Tongue (tissue), 2 donors: Measurements from ENCODE around the gene ZNF512. TPM values are rescaled to one million over a fixed set of nuclear protein-coding genes. Genes with fewer than 3 reads are reported as not detected.
"Not testable (repeated sequence)": the region's sequence is repeated elsewhere in the genome, so short reads cannot be mapped to it uniquely, and the experiment has no call there.

Experiments
- DNase-seq: peaks from one replicate; pipeline ENCODE4 v3.0.0-alpha.2; 2015
- total RNA-seq: library from RNA; depleted of rRNA; stranded (reverse); fragments of >200 nt; gene quantifications from one replicate; pipeline ENCODE4 v1.2.3, GENCODE V29; 2014

ZNF512 gene
- total RNA-seq, 1 donor from 2014 or later, result 62.3 TPM

DNA sequence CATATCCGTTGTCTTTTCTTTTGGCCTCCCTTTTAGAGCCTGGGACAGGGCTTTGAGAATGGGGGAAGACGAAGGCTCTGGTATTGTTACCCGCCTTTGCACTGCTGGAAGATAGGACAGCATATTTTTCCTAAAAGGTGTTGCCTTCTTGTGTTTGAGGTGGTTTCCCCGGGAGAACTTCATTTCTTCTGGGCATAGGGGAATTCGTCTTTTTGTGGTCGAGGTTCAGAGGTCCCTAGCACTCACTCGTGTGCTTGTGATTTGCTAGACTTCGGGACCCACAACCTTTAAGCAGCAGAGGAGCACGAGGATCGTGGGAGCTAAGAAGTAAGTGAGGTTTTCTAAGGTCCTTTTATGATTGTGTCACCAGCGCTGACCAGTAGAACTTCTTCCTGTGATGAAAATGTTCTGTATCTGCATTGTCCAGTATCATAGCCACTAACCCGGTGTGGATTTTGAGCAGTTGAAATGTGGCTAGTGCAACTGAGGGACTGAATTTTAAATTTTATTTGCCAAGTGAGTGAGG, 611 bp downstream of the ZNF512 start:
- DNase-seq, result peak; percentile 18

GRCh38 chr2:27584597-27584996, 1.8 kb downstream of the ZNF512 start:
- DNase-seq, result no peak

- DNase-seq, result no peak
Measured at GRCh38 chr2:27587025-27587424, 4.2 kb downstream of the ZNF512 start.

DNA sequence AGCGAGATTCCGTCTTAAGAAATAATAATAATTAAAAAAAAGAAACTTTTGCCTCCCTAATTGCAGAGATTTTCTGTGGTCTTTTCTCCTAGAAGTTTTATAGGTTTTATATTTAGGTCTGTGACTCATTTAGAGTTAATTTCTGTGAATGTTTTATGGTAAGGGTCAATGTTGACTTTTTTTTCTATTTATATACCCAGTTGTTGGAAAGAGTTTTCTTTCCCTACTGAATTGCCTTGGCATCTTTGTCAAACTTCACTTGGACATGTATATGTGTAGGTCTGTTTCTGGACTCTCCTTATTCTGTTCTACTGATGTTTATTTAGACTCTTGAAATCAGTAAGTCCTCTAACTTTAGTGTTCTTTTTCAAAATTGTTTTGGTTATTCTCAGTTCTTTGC, 5.5 kb downstream of the ZNF512 start:
- DNase-seq, result no peak

- no peak for DNase-seq
Measured at GRCh38 chr2:27591745-27592144, 8.9 kb downstream of the ZNF512 start.

DNA sequence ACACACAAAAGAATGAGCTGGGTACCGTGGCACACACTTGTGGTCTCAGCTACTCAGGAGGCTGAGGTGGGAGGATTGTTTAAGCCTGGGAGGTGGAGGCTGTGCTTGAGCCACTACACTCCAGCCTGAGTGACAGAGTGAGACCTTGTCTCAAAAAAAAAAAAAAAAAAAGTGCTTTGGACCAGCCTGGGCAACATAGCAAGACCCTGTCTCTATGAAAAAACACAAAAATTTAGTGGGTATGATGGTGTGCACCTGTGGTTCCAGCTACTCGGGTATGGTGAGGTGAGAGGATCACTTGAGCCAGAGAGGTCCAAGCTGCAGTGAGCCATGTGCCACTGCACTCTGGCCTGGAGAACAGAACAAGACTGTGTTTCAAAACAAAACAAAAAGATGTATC, 10.4 kb downstream of the ZNF512 start:
- DNase-seq, result no peak

- not testable (repeated sequence) for DNase-seq
Measured at GRCh38 chr2:27594020-27594703, 11.3 kb downstream of the ZNF512 start.

GRCh38 chr2:27595412-27595811, 12.6 kb downstream of the ZNF512 start:
- not testable (repeated sequence) for DNase-seq

DNA sequence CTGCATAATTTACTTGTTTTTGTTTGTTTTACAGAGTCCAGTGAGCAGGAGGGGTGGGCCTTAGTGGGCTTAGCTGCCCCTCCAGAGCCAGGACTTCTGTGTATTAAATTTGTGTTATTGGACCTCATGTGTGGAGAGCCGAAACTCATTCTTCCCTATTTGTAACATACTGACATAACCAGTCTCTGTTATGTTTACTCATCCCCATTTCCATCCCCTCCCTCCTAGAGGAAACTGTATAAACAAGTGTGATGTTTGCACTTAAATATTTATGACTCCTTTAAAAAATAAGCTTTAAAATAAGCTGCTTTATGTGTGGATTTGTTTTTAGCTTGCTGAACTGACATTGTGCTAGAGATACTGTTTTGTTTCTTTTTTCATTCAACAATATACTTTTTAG, 13.8 kb downstream of the ZNF512 start:
- no peak for DNase-seq

DNA sequence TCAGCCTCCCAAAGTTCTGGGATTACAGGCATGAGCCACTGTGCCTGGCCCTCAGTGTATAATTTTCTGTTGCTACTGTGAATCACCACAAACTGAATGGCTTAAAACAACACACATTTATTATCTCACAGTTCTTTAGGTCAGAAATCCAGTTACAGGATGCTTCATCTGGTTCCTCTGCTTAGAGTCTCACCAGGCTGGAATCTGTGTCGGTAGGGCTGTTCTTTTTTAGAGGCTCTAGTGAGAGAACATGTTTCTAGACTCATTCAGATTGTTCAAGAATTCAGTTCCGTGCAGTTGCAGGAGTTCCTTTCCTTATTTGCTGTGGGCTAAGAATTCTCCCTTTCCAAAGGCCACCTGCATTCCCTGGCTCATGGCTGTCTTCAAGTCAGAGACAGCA, 23.8 kb downstream of the ZNF512 start:
- DNase-seq, result no peak

DNA sequence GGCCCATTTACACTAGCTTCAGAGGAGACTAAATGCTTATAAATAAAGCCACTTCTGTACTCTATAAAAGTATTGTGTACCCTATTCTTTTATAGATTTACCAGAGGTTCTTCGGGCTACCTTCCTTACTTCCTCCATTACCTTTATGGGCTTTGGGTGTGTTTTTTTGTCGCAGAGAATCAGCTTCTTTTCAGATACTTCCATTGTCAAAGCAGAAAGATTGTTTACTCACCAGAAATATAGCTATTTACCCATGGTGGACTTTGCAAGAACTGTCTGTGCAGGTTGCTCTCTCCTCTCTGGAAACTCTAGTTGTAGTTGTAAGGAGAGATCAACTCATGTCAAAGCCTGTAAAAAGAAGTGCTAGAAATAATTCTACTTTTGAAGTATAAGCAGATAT, 31.1 kb downstream of the ZNF512 start:
- DNase-seq, result no peak

GRCh38 chr2:27615316-27615715, 32.5 kb downstream of the ZNF512 start:
- DNase-seq, result no peak

- DNase-seq, result no peak
Measured at GRCh38 chr2:27621524-27621923, 38.7 kb downstream of the ZNF512 start.

DNA sequence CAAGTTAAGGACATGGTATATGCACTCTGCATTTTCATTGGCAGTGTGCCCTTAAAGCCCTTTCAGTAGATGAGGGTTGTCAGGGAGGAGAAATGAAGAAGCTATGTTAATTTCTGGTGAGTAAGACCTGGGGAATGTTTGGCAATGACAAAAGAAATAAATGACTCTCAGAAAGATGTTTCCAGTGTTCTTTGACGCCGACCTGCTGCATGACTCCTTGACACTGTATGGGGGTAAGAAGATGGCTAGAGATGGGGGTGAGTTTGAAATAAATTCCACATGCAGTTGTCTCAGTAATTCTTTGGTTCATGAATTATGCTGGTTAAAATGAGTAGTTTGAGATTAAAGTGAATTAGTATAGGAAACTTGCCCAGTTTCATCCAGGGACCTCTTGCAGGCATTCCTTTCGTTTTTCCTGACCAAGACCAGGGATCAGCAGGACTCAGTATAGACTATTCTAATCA, 40.1 kb downstream of the ZNF512 start:
- no peak for DNase-seq

- no peak for DNase-seq
Measured at GRCh38 chr2:27624943-27625342, 42.1 kb downstream of the ZNF512 start.

- not testable (repeated sequence) for DNase-seq
Measured at GRCh38 chr2:27626323-27626722, 43.5 kb downstream of the ZNF512 start.

DNA sequence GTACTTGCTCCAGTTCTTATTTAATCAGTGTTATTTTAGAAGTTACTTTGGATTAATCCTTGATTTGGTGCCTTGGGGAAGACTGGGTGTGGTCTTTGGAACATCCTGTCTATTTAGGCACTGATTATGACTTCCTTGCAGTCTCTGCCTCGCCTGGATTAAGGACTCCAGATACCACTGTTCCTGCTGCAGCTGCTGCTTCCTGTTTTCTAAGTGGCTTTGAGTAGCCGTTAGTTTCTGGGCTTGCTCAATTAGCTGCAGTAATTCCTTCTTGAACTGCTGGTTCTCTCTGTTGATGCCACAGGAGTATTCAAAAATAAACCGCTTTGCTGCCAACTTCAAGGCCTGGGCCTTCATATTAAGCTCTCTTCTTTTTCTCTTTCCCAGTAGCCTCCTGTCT, 44.1 kb downstream of the ZNF512 start:
- peak; percentile 13 for DNase-seq

- peak; percentile 6 for DNase-seq
Measured at GRCh38 chr2:27627963-27628766, 45.3 kb downstream of the ZNF512 start.

- peak; percentile 92 for DNase-seq
Measured at GRCh38 chr2:27628767-27629709, 46.2 kb downstream of the ZNF512 start, which contains the start of the genes CCDC121 and GPN1. Gene CCDC121, minus strand, starts transcription at chr2:27629012. Its CDS starts 1,213 bp downstream, at chr2:27627799. Gene GPN1, plus strand, starts transcription at chr2:27629050. Its CDS starts 9 bp downstream, at chr2:27629059.

DNA sequence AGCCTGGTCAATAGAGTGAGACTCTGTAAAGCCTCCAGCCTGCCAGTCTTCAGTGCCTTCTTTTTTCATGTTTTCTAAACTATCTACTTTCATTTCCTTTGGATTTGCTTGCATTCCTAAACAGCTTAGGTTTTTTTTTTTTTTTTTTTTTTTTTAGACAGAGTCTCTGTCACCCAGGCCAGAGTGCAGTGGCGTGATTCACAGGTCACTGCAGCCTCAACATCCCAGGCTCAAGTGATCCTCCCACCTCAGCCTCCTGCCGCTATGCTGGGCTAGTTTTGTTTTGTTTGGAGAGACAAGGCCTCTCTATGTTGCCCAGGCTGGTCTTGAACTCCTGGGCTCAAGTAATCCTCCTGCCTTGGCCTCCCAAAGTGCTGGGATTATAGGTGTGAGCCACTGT, 47.4 kb downstream of the ZNF512 start:
- not testable (repeated sequence) for DNase-seq

GRCh38 chr2:27634291-27634690, 51.4 kb downstream of the ZNF512 start:
- no peak for DNase-seq

DNA sequence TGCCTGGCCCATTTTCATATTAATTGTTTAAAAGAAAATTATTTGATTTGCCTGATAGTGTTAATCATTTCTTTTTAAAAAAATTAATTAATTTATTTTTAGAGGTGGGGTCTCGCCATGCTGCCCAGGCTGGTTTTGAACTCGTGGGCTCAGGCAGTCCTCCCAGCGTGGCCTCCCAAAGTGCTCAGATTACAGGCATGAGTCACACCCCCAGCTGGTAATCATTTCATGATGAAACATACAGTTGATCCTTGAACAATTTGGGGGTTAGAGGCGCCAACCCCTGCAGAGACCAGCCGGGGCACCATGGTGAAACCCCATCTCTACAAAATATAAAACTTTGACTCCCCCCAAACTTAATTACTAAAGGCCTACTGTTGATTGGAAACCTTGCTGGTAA, 53.9 kb downstream of the ZNF512 start:
- DNase-seq, result no peak
